ENCODE measurements around the gene CELA1.
"Not testable (repeated sequence)": the region's sequence is repeated elsewhere in the genome, so short reads cannot be mapped to it uniquely, and the experiment has no call there.

Gene CELA1

GRCh38 chr12:51345681-51346080, 798 bp downstream of the CELA1 start:
- in situ Hi-C loops (cut with MboI; ENCODE audit: low sequenced_read_pairs), result no loop called here

GRCh38 chr12:51343201-51343600, 3.3 kb downstream of the CELA1 start:
- in situ Hi-C loops (cut with MboI; ENCODE audit: low sequenced_read_pairs), result no loop called here

GRCh38 chr12:51342416-51342815, 4.1 kb downstream of the CELA1 start:
- in situ Hi-C loops (cut with MboI; ENCODE audit: low sequenced_read_pairs), result no loop called here

- in situ Hi-C loops (cut with MboI; ENCODE audit: low sequenced_read_pairs), result no loop called here
Observed at GRCh38 chr12:51341251-51342007, 5.0 kb downstream of the CELA1 start.

GRCh38 chr12:51339750-51340149, 6.7 kb downstream of the CELA1 start:
- in situ Hi-C loops (cut with MboI; ENCODE audit: low sequenced_read_pairs), result no loop called here

- in situ Hi-C loops (cut with MboI; ENCODE audit: low sequenced_read_pairs), result not testable (repeated sequence)
Observed at GRCh38 chr12:51337336-51337735, 9.1 kb downstream of the CELA1 start.

- in situ Hi-C loops (cut with MboI; ENCODE audit: low sequenced_read_pairs), result no loop called here
Observed at GRCh38 chr12:51335931-51336330, 10.5 kb downstream of the CELA1 start.

- in situ Hi-C loops (cut with MboI; ENCODE audit: low sequenced_read_pairs), result no loop called here
Observed at GRCh38 chr12:51334764-51335163, 11.7 kb downstream of the CELA1 start.

GRCh38 chr12:51333536-51333935, 12.9 kb downstream of the CELA1 start:
- in situ Hi-C loops (cut with MboI; ENCODE audit: low sequenced_read_pairs), result no loop called here

GRCh38 chr12:51330186-51330585, 16.3 kb downstream of the CELA1 start:
- in situ Hi-C loops (cut with MboI; ENCODE audit: low sequenced_read_pairs), result no loop called here

GRCh38 chr12:51329742-51330141, 16.7 kb downstream of the CELA1 start:
- in situ Hi-C loops (cut with MboI; ENCODE audit: low sequenced_read_pairs), result no loop called here

- in situ Hi-C loops (cut with MboI; ENCODE audit: low sequenced_read_pairs), result no loop called here
Observed at GRCh38 chr12:51328587-51328986, 17.9 kb downstream of the CELA1 start.

- in situ Hi-C loops (cut with MboI; ENCODE audit: low sequenced_read_pairs), result no loop called here
Observed at GRCh38 chr12:51326698-51327439, 19.6 kb downstream of the CELA1 start.

- in situ Hi-C loops (cut with MboI; ENCODE audit: low sequenced_read_pairs), result no loop called here
Observed at GRCh38 chr12:51324953-51325352, 21.5 kb downstream of the CELA1 start.

- in situ Hi-C loops (cut with MboI; ENCODE audit: low sequenced_read_pairs), result no loop called here
Observed at GRCh38 chr12:51323966-51324895, 22.2 kb downstream of the CELA1 start, which contains the start of gene BIN2. TSS of gene BIN2 (minus strand) at chr12:51324174. CDS start at chr12:51324102, 72 bp downstream.

GRCh38 chr12:51323317-51323960, 23.0 kb downstream of the CELA1 start:
- in situ Hi-C loops (cut with MboI; ENCODE audit: low sequenced_read_pairs), result no loop called here

GRCh38 chr12:51322452-51322851, 24.0 kb downstream of the CELA1 start:
- in situ Hi-C loops (cut with MboI; ENCODE audit: low sequenced_read_pairs), result no loop called here

- in situ Hi-C loops (cut with MboI; ENCODE audit: low sequenced_read_pairs), result no loop called here
Observed at GRCh38 chr12:51321882-51322281, 24.6 kb downstream of the CELA1 start.

- in situ Hi-C loops (cut with MboI; ENCODE audit: low sequenced_read_pairs), result no loop called here
Observed at GRCh38 chr12:51320695-51321320, 25.7 kb downstream of the CELA1 start.

GRCh38 chr12:51320311-51320694, 26.2 kb downstream of the CELA1 start:
- in situ Hi-C loops (cut with MboI; ENCODE audit: low sequenced_read_pairs), result no loop called here

All from hTERT RPE-1 (cell line).